GM21723 (cell line): ENCODE measurements around the gene KY.

Experiments used
- ATAC-seq: cut with Tn5 transposase; IDR thresholded peaks from one replicate; pipeline ENCODE4 v1.9.1; 2021; ENCODE audit warnings: mild to moderate bottlenecking, moderate library complexity; ENCODE audit not compliant: unreplicated experiment

The KY gene

GRCh38 chr3:134646086-134646485, 4.7 kb downstream of the KY start:
- no peak for ATAC-seq

- no peak for ATAC-seq
Observed at GRCh38 chr3:134645515-134645914, 5.3 kb downstream of the KY start.

GRCh38 chr3:134644731-134645514, 5.9 kb downstream of the KY start:
- ATAC-seq: no peak

DNA sequence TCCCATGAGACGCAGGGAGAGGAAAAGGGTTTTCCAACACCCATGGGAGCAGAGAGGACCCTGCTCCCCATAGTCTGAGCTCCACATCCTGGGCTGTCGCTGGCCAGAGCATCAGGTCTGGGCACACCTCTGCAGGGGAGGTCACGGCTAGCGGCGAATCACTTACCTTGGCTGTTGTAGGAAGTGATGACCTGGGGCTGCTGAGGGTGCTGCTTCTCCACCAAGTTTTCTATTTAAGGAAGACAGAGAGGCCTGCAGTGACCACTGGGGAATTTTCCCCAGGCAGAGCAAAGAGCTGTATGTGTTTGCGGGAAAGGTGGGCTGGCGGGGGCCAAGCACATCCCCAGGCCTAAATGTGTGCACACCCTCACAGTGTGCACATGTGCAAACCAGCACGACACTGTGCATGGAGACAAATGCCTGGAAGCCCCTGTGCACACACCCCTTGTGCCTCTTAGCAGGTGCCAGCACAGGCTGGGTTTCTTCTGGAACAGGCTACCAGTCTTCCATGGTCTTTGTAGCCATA, 7.6 kb downstream of the KY start:
- no peak for ATAC-seq

- ATAC-seq: no peak
Observed at GRCh38 chr3:134642445-134643149, 8.2 kb downstream of the KY start.

GRCh38 chr3:134641671-134642300, 9.0 kb downstream of the KY start:
- ATAC-seq: no peak

GRCh38 chr3:134640872-134641470, 9.9 kb downstream of the KY start:
- ATAC-seq: no peak

GRCh38 chr3:134640378-134640777, 10.4 kb downstream of the KY start:
- no peak for ATAC-seq

DNA sequence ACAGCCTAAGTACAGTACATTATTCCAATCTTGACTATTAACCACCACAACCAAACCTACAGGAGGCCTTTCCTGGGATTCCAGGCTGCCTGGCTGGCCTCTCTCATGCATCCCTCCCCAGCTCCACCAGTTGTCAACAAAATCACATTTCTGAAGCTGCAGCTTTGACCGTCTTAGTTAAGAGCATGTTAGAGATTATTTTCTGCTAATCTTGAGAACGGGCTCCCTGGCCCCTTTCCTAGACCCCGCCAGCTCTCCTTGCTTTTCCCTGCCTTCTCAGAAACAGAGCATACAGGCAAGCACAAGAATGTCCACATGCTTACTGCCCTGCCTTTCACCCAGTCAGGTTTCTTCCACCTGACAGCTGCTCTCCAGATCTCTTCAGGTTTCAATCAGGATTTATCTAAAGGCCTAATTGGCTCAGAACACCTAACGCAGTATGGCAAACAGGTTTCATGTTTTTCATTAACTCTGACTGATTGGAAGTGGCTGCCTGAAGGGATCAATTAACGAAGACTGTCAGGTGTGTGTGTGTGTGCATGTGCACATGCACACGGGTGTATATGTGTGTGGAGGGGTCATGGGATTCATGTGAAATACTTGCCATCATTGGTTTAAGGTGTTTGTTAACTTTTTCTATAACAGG, 12.3 kb downstream of the KY start:
- ATAC-seq: no peak

DNA sequence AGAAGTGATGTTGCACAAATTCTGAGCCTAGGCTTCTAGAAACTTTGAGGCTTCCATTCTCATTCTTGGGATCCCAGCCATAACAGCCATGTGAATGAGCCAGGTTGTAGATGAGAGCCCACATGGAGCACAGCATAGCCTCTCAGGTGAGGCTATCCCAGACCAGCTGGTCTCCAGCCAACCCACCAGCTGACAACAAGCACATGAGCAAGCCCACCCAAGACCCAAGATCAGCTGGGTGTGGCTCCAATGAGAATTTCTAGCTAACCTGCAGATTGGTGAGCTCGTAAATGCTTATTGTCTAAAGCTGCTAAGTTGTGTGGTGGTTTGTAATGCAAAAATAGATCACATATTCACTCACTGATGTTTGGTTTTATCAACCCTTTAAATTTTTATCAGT, 14.4 kb downstream of the KY start:
- ATAC-seq: no peak

DNA sequence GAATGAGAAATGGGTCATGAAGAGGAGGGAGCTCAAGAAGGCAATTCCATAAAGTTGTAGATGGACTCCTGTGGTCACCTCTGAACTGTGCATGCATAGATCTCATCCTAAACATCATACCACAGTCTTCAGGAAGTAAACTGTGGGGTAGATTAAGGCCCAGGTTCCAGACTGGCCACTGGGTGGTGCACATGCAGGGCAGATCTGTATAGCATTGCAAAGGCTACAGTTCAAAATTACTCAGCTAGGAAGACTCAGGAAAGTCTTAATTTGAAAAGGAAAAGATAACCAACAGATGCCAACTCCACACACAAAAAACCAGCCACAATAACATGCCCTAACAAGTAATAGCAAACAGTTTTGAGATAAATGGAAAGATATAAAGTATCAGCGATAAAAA, 20.3 kb downstream of the KY start:
- no peak for ATAC-seq

DNA sequence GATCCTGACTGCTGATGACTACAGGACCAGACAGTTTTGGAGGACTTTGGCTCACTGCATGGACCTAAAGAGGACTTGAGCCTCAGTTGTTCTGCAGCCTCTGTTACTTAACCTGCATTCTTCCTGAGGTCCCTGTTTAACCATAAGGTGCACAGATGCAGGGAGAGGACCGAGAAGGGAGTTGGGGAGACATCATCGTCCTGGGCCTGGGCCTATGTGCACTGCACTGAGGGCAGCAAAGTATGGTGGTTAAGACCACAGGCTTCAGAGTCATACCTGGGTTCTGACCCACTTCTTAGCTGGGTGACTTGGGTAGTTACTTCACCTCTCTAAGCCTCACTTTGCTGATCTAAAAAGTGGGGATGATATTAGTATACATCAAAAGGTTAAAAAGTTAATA, 21.9 kb downstream of the KY start:
- ATAC-seq: no peak

GRCh38 chr3:134627831-134628230, 23.0 kb downstream of the KY start:
- no peak for ATAC-seq

- ATAC-seq: no peak
Observed at GRCh38 chr3:134625885-134626741, 24.7 kb downstream of the KY start.

- ATAC-seq: no peak
Observed at GRCh38 chr3:134625462-134625861, 25.4 kb downstream of the KY start.

DNA sequence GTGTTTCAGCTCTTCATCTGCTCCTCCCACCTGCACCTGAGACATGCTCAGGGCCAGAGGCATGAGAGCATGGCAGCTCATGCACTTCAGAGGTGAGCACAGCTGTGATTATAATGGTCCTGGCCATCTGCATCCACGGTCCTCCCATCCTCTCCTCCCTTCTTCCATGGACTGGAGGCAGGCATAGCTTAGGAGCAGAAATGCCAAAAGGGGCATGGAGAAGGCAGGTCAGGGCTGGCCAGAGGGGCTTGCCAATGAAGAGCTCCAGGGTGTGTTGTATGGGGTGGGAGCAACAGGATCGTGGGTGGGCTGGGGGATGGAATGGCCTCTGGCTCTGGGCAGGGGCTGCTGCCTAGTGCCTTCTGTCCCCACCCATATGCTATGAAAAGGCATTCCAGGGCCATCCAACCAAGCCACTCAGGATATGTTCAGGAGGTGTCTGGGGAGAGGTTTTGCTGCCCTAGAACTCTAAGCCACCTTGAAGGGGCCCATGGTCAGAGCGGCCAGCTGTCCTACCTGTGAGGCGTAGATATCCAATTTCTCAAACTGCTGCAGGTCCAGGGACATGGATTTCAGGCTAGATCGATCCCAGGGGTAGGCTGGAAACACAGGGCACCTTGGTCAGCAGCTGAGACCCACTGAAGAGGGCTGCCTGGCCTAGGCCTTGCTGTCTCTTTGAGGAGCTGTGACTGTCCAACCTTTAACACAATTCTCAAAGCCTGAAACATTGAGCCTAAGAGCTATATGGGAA, 26.1 kb downstream of the KY start:
- ATAC-seq: no peak

DNA sequence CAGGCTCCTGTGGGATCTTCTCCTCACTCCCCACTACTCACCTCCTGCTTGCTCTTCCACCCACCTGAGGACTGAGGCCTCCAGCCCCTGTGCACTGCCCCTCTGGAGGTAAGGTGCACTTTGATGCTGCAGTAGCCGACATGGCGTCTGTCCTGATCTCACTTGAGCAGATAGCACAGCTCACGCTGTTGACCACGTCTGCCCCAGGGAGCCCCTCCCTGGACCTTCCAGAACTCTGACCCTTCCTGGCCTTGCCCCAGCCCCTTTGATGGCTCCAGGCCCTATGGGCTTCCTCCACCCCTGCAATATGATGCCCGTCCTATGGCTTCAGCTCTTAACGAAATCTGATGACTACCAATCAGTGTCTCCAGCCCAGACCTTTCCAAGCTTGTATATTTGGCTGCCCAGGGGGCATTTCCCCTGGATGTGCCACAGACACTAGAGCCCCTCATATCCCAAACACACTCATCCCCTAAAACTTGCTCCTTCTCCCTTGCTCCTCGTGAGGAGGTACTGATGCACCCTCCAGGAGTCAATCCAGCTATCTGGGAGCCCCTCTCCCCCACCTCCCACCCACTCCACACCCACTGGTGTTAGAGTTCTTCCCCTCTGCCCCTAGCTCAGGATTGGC, 27.1 kb downstream of the KY start:
- ATAC-seq: no peak

DNA sequence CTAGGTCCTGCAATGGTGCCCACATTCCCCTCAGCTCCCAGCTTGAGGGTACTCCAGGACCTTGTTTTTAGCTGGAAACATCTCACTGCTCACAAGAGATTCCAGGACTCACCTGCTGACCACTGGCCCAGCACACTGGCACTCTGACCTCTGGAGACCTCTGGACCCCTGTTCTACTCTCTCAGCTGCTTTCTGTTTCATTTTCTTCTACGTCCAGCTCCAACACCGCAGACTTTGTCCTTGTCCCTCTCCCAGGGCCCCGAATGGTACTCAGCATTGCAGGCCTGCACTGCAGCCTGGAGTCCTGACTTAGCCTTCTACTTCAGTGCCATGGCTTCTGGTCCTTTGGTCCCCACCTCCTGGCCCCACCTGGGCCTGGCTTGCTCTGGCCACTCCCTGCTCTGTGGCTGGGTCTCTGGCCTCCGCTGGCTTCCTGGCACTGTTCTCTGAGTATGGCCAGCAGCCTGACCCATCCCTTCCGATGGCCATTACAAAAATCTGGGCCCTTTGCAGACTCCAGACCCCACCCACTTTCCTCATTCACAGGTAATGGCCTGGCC, 27.9 kb downstream of the KY start:
- ATAC-seq: no peak
